ENCODE results near the gene BABAM2. TPM values are rescaled to one million over a fixed set of nuclear protein-coding genes. Genes with fewer than 3 reads are reported as not detected.

The BABAM2 gene
- total RNA-seq, 4 donors from 2014 or later, result 35.0 to 70.5 (median 51.5) TPM

DNA sequence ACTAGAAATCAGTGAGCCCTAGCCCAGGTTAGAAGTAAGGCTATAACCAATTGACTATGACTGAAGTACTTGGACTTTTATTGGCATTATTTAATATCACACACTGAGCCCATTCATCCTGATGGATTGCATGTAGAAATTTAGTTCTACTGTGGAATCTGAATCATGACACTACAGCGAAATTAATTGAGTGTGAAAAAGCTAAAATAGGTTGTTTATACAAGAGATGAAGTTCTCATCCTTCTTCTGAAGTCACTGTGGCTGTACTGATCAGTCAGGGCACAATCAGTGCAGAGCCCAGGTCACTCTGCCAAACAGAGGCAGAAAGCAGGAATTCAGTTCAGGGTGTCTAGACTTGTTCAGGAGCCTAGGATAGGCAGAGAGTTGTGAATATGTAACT, 158.9 kb downstream of the BABAM2 start:
- no peaks in the 10 kb centered on the region for H3K36me3 ChIP-seq
- H3K27ac ChIP-seq, result no peak overlapping the region

DNA sequence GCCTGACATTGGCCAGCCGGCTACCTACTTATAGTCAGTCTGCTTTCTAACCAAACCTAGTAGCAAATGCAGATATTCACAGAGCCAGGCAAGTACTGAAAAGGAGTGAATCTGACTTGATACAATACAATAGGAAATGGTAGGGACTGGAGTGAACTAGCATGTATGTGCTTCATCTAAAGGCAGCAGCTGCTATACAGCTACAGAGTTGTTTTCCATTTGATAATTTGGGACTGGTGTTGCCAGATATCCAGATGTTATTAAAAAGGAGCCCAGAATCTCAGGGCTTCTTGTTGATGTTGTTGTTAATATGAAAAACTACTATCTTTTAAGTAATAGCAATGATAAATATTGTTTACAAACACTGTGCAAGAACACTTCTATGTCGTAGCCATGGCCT, 159.4 kb downstream of the BABAM2 start:
- H3K9me3 ChIP-seq, result no peaks in the 10 kb centered on the region
- H3K36me3 ChIP-seq, result no peaks in the 10 kb centered on the region
- H3K4me1 ChIP-seq, result no peaks in the 10 kb centered on the region
- H3K27ac ChIP-seq, result no peak overlapping the region
- no peak for TF ChIP-seq POLR2A (IDR thresholded peaks at IDR 0.05)
- TF ChIP-seq, protein P1, sequence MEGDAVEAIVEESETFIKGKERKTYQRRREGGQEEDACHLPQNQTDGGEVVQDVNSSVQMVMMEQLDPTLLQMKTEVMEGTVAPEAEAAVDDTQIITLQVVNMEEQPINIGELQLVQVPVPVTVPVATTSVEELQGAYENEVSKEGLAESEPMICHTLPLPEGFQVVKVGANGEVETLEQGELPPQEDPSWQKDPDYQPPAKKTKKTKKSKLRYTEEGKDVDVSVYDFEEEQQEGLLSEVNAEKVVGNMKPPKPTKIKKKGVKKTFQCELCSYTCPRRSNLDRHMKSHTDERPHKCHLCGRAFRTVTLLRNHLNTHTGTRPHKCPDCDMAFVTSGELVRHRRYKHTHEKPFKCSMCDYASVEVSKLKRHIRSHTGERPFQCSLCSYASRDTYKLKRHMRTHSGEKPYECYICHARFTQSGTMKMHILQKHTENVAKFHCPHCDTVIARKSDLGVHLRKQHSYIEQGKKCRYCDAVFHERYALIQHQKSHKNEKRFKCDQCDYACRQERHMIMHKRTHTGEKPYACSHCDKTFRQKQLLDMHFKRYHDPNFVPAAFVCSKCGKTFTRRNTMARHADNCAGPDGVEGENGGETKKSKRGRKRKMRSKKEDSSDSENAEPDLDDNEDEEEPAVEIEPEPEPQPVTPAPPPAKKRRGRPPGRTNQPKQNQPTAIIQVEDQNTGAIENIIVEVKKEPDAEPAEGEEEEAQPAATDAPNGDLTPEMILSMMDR (IDR thresholded peaks at IDR 0.05), result no peak
- H3K4me3 ChIP-seq, result no peak overlapping the region
- H3K27me3 ChIP-seq, result no peaks in the 10 kb centered on the region
- no peak for DNase-seq

More for the DNA sequence above, 158.9 kb downstream of the BABAM2 start:
- H3K9me3 ChIP-seq, result no peaks in the 10 kb centered on the region
- no peak for DNase-seq
- no peaks in the 10 kb centered on the region for H3K27me3 ChIP-seq
- no peak overlapping the region for H3K4me3 ChIP-seq
- H3K4me1 ChIP-seq, result no peaks in the 10 kb centered on the region
- TF ChIP-seq, protein P1 (IDR thresholded peaks at IDR 0.05), result no peak

DNA sequence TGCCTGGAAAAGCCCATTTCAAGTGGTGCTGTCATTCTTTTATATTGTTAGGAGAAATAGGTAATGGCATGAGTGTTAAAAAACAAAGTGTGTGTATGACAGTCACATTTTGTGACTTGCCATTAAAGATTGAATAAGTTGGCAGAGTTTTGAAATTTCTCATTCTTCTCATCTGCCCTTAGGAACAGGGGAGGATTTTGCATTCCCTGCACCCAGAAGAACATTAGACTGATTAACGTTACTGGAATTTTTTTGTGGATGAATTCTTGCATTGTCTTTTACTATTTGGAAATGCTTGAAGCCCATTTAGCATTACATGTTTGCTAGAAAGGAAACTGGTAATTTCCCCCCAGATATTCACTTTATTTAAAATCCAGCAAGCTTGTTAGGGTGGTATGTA, 162.2 kb downstream of the BABAM2 start:
- H3K4me1 ChIP-seq, result no peaks in the 10 kb centered on the region

DNA sequence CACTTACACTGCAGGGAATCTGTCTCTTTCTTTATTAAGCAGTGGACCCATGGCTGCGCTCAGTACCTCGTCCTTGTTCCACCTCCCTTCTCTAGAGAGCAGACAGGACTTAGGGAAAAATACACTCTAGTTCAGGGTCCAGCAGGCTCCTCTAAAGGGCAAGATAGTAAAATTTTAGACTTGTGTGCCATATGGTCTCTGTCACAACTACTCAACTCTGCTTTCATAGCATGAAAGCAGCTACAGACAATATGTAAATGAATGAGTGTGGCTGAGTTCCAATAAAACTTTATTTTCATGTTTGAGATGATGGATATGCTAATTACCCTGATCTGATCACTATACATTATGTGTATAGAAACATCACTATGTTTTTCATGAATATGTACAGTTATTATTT, 163.1 kb downstream of the BABAM2 start:
- no peaks in the 10 kb centered on the region for H3K4me1 ChIP-seq
- DNase-seq, result no peak
- no peaks in the 10 kb centered on the region for H3K27me3 ChIP-seq
- no peaks in the 10 kb centered on the region for H3K9me3 ChIP-seq
- H3K36me3 ChIP-seq, result no peaks in the 10 kb centered on the region
- H3K4me3 ChIP-seq, result no peak overlapping the region
- TF ChIP-seq, protein P1 (IDR thresholded peaks at IDR 0.05), result no peak
- no peak for TF ChIP-seq POLR2A (IDR thresholded peaks at IDR 0.05)
- H3K27ac ChIP-seq, result no peak overlapping the region

More for the DNA sequence above, 162.2 kb downstream of the BABAM2 start:
- Histone ChIP-seq H3K27ac (no peak overlapping the region), H3K4me3 (no peak overlapping the region), H3K9me3 (no peaks in the 10 kb centered on the region), H3K27me3 (no peaks in the 10 kb centered on the region), H3K36me3 (no peaks in the 10 kb centered on the region)
- DNase-seq, result no peak
- TF ChIP-seq, protein P1 (IDR thresholded peaks at IDR 0.05), result no peak
- TF ChIP-seq POLR2A (IDR thresholded peaks at IDR 0.05), result no peak

DNA sequence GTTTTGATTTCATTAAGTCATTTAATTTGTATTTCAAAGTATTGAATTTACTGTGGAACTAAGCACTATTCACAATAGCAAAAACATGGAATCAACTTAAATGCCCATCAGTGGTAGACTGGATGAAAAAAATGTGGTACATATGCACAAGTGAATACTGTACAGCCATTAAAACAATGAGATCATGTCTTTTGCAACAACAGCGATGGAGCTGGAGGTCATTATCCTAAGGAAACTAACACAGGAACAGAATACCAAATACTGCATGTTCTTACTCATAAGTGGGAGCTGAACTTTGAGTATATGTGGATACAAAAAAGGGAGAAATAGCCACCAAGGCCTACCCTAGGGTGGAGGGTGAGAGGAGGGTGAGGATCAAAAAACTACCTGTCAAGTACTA, 164.4 kb downstream of the BABAM2 start:
- H3K9me3 ChIP-seq, result no peaks in the 10 kb centered on the region
- H3K4me3 ChIP-seq, result no peak overlapping the region
- no peak overlapping the region for H3K27ac ChIP-seq
- H3K36me3 ChIP-seq, result no peaks in the 10 kb centered on the region
- H3K4me1 ChIP-seq, result no peaks in the 10 kb centered on the region
- H3K27me3 ChIP-seq, result no peaks in the 10 kb centered on the region
- DNase-seq, result no peak
- no peak for TF ChIP-seq POLR2A (IDR thresholded peaks at IDR 0.05)

DNA sequence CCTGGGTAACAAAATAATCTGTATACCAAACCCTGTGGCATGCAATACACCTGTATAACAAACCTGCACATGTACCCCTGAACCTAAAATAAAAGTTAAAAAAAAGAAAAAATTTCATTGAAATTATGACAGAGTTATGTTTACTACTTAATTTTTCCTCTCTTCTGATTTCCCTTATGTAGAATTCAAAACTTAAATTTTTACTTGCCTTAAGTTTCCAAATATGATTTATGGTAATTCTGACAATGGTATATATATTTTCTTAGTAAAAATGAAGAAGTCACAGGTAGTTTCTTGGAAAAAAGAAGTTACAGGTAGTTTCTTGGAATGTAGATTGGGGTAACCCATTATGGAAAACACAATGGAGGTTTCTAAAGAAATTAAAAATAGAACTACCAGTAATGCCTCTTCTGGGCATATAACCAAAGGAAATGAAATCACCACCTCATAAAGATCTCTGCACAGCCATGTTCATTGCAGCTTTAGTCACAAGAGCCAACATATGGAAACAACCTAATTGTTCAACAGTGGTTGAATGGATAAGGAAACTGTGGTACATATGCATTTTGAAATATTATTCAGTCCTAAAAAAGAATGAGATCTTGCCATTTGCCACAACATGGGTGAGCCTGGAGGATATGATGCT, 164.9 kb downstream of the BABAM2 start:
- H3K27me3 ChIP-seq, result no peaks in the 10 kb centered on the region
- TF ChIP-seq, protein P1 (IDR thresholded peaks at IDR 0.05), result no peak
- TF ChIP-seq POLR2A (IDR thresholded peaks at IDR 0.05), result no peak
- no peak overlapping the region for H3K27ac ChIP-seq
- H3K4me3 ChIP-seq, result no peak overlapping the region
- no peaks in the 10 kb centered on the region for H3K4me1 ChIP-seq
- no peaks in the 10 kb centered on the region for H3K9me3 ChIP-seq
- no peak for DNase-seq
- H3K36me3 ChIP-seq, result no peaks in the 10 kb centered on the region

Data from Peyer's patch (tissue), 4 donors.